Dendritic cell treated with granulocyte-macrophage colony-stimulating factor and Interleukin-4, amounts not matched to agents 40 ng/mL and 50 ng/mL, for 4 days (primary cell): Measurements from ENCODE around the gene STARD13.

Experiments
- H3K27ac Mint-ChIP-seq: one replicate; pipeline ENCODE4 v1.8.0; 2022; ENCODE audit warnings: mild to moderate bottlenecking, mixed read lengths
- H3K27me3 Mint-ChIP-seq: one replicate; pipeline ENCODE4 v1.8.0; 2022; ENCODE audit warnings: mild to moderate bottlenecking, mixed read lengths
- H3K36me3 Mint-ChIP-seq: one replicate; pipeline ENCODE4 v1.8.0; 2022; ENCODE audit warnings: low read depth, mixed read lengths
- H3K4me1 Mint-ChIP-seq: one replicate; pipeline ENCODE4 v1.8.0; 2022; ENCODE audit warnings: low read depth, mixed read lengths
- H3K4me3 Mint-ChIP-seq: one replicate; pipeline ENCODE4 v1.8.0; 2022; ENCODE audit warnings: mild to moderate bottlenecking, moderate library complexity, mixed read lengths
- H3K9me3 Mint-ChIP-seq: one replicate; pipeline ENCODE4 v1.8.0; 2022; ENCODE audit warnings: mixed read lengths
- intact Hi-C: fragments of 100-400 bp; cut with micrococcal nuclease; formaldehyde crosslinking; loops from one replicate; pipeline ENCODE4 v1.15.0; 2022

Gene STARD13

GRCh38 chr13:33205224-33205623 is 80.3 kb downstream of the STARD13 start:
- no peaks in the 10 kb centered on the region for H3K27me3 Mint-ChIP-seq
- H3K4me3 Mint-ChIP-seq: no peak overlapping the region
- no peaks in the 10 kb centered on the region for H3K36me3 Mint-ChIP-seq
- intact Hi-C loops: loop anchor here (10.0 kb wide), 1 partner anchor 100 kb away; no protein-coding TSS in a partner anchor
- H3K4me1 Mint-ChIP-seq: peaks cover 48% of the 10 kb centered on the region
- H3K9me3 Mint-ChIP-seq: no peaks in the 10 kb centered on the region
- peak overlapping the region; percentile 46 for H3K27ac Mint-ChIP-seq

- no peaks in the 10 kb centered on the region for H3K36me3 Mint-ChIP-seq
- no peak overlapping the region for H3K27ac Mint-ChIP-seq
- intact Hi-C loops: loop anchor here (10.0 kb wide), 1 partner anchor 100 kb away; no protein-coding TSS in a partner anchor
- H3K4me1 Mint-ChIP-seq: peaks cover 40% of the 10 kb centered on the region
- no peaks in the 10 kb centered on the region for H3K9me3 Mint-ChIP-seq
- no peak overlapping the region for H3K4me3 Mint-ChIP-seq
- no peaks in the 10 kb centered on the region for H3K27me3 Mint-ChIP-seq
These were observed 81.2 kb downstream of the STARD13 start for GRCh38 chr13:33204130-33204927.

GRCh38 chr13:33202644-33203169 is 82.8 kb downstream of the STARD13 start:
- intact Hi-C loops: loop anchor here (10.0 kb wide), 1 partner anchor 98 kb away; no protein-coding TSS in a partner anchor

GRCh38 chr13:33201659-33202058 is 83.9 kb downstream of the STARD13 start:
- intact Hi-C loops: loop anchor here (10.0 kb wide), 1 partner anchor 97 kb away; no protein-coding TSS in a partner anchor
- Mint-ChIP-seq H3K9me3 (no peaks in the 10 kb centered on the region), H3K27me3 (no peaks in the 10 kb centered on the region), H3K4me3 (no peak overlapping the region), H3K4me1 (peaks cover 20% of the 10 kb centered on the region), H3K27ac (no peak overlapping the region), H3K36me3 (no peaks in the 10 kb centered on the region)

More at GRCh38 chr13:33202644-33203169, 82.8 kb downstream of the STARD13 start:
- H3K27me3 Mint-ChIP-seq: no peaks in the 10 kb centered on the region
- H3K9me3 Mint-ChIP-seq: no peaks in the 10 kb centered on the region
- no peak overlapping the region for H3K4me3 Mint-ChIP-seq
- no peak overlapping the region for H3K27ac Mint-ChIP-seq
- H3K4me1 Mint-ChIP-seq: peaks cover 30% of the 10 kb centered on the region
- no peaks in the 10 kb centered on the region for H3K36me3 Mint-ChIP-seq

- H3K27ac Mint-ChIP-seq: no peak overlapping the region
- no peak overlapping the region for H3K4me3 Mint-ChIP-seq
- peaks cover 9% of the 10 kb centered on the region for H3K4me1 Mint-ChIP-seq
- intact Hi-C loops: no loop called here
- H3K27me3 Mint-ChIP-seq: no peaks in the 10 kb centered on the region
- no peaks in the 10 kb centered on the region for H3K9me3 Mint-ChIP-seq
- H3K36me3 Mint-ChIP-seq: no peaks in the 10 kb centered on the region
These were observed 86.2 kb downstream of the STARD13 start for GRCh38 chr13:33199289-33199850.

- H3K27me3 Mint-ChIP-seq: no peaks in the 10 kb centered on the region
- H3K4me1 Mint-ChIP-seq: peaks cover 5% of the 10 kb centered on the region
- no peaks in the 10 kb centered on the region for H3K9me3 Mint-ChIP-seq
- H3K36me3 Mint-ChIP-seq: no peaks in the 10 kb centered on the region
- no peak overlapping the region for H3K27ac Mint-ChIP-seq
- no peak overlapping the region for H3K4me3 Mint-ChIP-seq
- intact Hi-C loops: no loop called here
These were observed 88.0 kb downstream of the STARD13 start for GRCh38 chr13:33197541-33197971.

- no peaks in the 10 kb centered on the region for H3K4me1 Mint-ChIP-seq
- intact Hi-C loops: no loop called here
- no peaks in the 10 kb centered on the region for H3K9me3 Mint-ChIP-seq
- no peak overlapping the region for H3K4me3 Mint-ChIP-seq
- H3K27me3 Mint-ChIP-seq: no peaks in the 10 kb centered on the region
- H3K36me3 Mint-ChIP-seq: no peaks in the 10 kb centered on the region
- H3K27ac Mint-ChIP-seq: no peak overlapping the region
These were observed 88.8 kb downstream of the STARD13 start for GRCh38 chr13:33196767-33197166.

GRCh38 chr13:33195693-33196464 is 89.7 kb downstream of the STARD13 start:
- Mint-ChIP-seq H3K9me3 (no peaks in the 10 kb centered on the region), H3K4me3 (no peak overlapping the region), H3K27ac (no peak overlapping the region), H3K36me3 (no peaks in the 10 kb centered on the region), H3K27me3 (no peaks in the 10 kb centered on the region), H3K4me1 (no peaks in the 10 kb centered on the region)
- intact Hi-C loops: no loop called here

- Mint-ChIP-seq H3K36me3 (no peaks in the 10 kb centered on the region), H3K27me3 (no peaks in the 10 kb centered on the region), H3K9me3 (no peaks in the 10 kb centered on the region), H3K4me3 (no peak overlapping the region), H3K4me1 (no peaks in the 10 kb centered on the region), H3K27ac (no peak overlapping the region)
- intact Hi-C loops: no loop called here
These were observed 90.5 kb downstream of the STARD13 start for GRCh38 chr13:33194820-33195692.

GRCh38 chr13:33193428-33193974 is 92.1 kb downstream of the STARD13 start:
- Mint-ChIP-seq H3K27me3 (no peaks in the 10 kb centered on the region), H3K9me3 (no peaks in the 10 kb centered on the region), H3K36me3 (no peaks in the 10 kb centered on the region), H3K4me3 (no peak overlapping the region), H3K4me1 (peaks cover 10% of the 10 kb centered on the region), H3K27ac (no peak overlapping the region)
- intact Hi-C loops: no loop called here

GRCh38 chr13:33191425-33192210 is 93.9 kb downstream of the STARD13 start:
- no peaks in the 10 kb centered on the region for H3K9me3 Mint-ChIP-seq
- H3K27me3 Mint-ChIP-seq: no peaks in the 10 kb centered on the region
- no peak overlapping the region for H3K4me3 Mint-ChIP-seq
- no peaks in the 10 kb centered on the region for H3K36me3 Mint-ChIP-seq
- no peak overlapping the region for H3K27ac Mint-ChIP-seq
- intact Hi-C loops: no loop called here
- peaks cover 16% of the 10 kb centered on the region for H3K4me1 Mint-ChIP-seq

- no peak overlapping the region for H3K27ac Mint-ChIP-seq
- H3K9me3 Mint-ChIP-seq: no peaks in the 10 kb centered on the region
- no peak overlapping the region for H3K4me3 Mint-ChIP-seq
- no peaks in the 10 kb centered on the region for H3K27me3 Mint-ChIP-seq
- peaks cover 17% of the 10 kb centered on the region for H3K4me1 Mint-ChIP-seq
- intact Hi-C loops: no loop called here
- H3K36me3 Mint-ChIP-seq: no peaks in the 10 kb centered on the region
These were observed 96.1 kb downstream of the STARD13 start for GRCh38 chr13:33189470-33189869.
